ENCODE data around the gene ACOT13.
"Not testable (repeated sequence)": the region's sequence is repeated elsewhere in the genome, so short reads cannot be mapped to it uniquely, and the experiment has no call there.

The ACOT13 gene

GRCh38 chr6:24731456-24732134 lies 64.7 kb downstream of the ACOT13 start:
- DNase-seq = not testable (repeated sequence)

- DNase-seq = no peak
Observed at GRCh38 chr6:24734166-24734565, 67.3 kb downstream of the ACOT13 start.

GRCh38 chr6:24734710-24735109 lies 67.8 kb downstream of the ACOT13 start:
- DNase-seq = not testable (repeated sequence)

- DNase-seq = no peak
Observed at GRCh38 chr6:24738741-24739140, 71.9 kb downstream of the ACOT13 start.

GRCh38 chr6:24740861-24741260 lies 74.0 kb downstream of the ACOT13 start:
- DNase-seq = no peak

GRCh38 chr6:24742216-24742738 lies 75.4 kb downstream of the ACOT13 start:
- no peak for DNase-seq

- DNase-seq = no peak
Observed at GRCh38 chr6:24743265-24743943, 76.5 kb downstream of the ACOT13 start.

- DNase-seq = no peak
Observed at GRCh38 chr6:24743944-24744335, 77.1 kb downstream of the ACOT13 start.

GRCh38 chr6:24744911-24745310 lies 78.0 kb downstream of the ACOT13 start:
- DNase-seq = no peak

GRCh38 chr6:24749297-24749696 lies 82.4 kb downstream of the ACOT13 start:
- no peak for DNase-seq

- not testable (repeated sequence) for DNase-seq
Observed at GRCh38 chr6:24750878-24751277, 84.0 kb downstream of the ACOT13 start.

- no peak for DNase-seq
Observed at GRCh38 chr6:24752503-24752902, 85.6 kb downstream of the ACOT13 start.

GRCh38 chr6:24752917-24753492 lies 86.1 kb downstream of the ACOT13 start:
- no peak for DNase-seq

- DNase-seq = no peak
Observed at GRCh38 chr6:24753545-24753944, 86.7 kb downstream of the ACOT13 start.

- not testable (repeated sequence) for DNase-seq
Observed at GRCh38 chr6:24754378-24754777, 87.5 kb downstream of the ACOT13 start.
